Mesenchymal stem cell (in vitro differentiated cells and primary cell): Measurements from ENCODE around the gene HOXC12.

Experiments used
- DNase-seq: peaks from one replicate; pipeline ENCODE4 v3.0.0-alpha.2; 2013
- H2AFZ ChIP-seq: one replicate; pipeline ENCODE4 v1.6.1; 2013; ENCODE audit warnings: low read depth, mild to moderate bottlenecking, control low read depth, inconsistent platforms, low read length, moderate library complexity
- H2AK5ac ChIP-seq: 2 replicates; pipeline ENCODE4 v1.6.1; 2013; ENCODE audit warnings: low read length, moderate library complexity, mild to moderate bottlenecking, inconsistent platforms; ENCODE audit not compliant: severe bottlenecking
- H2BK120ac ChIP-seq: one replicate; pipeline ENCODE4 v1.6.1; 2013; ENCODE audit warnings: low read depth, mild to moderate bottlenecking, inconsistent platforms, low read length, moderate library complexity
- H2BK12ac ChIP-seq, 2 experiments: one replicate each; pipeline ENCODE4 v1.6.1; 2013; ENCODE audit warnings: inconsistent platforms in 2 of 2, low read length in 2 of 2, mild to moderate bottlenecking in 2 of 2, moderate library complexity in 2 of 2, control low read depth in 1 of 2
- H2BK15ac ChIP-seq: one replicate; pipeline ENCODE4 v1.6.1; 2013; ENCODE audit warnings: mild to moderate bottlenecking, low read depth, inconsistent platforms; ENCODE audit not compliant: poor library complexity, severe bottlenecking
- H2BK5ac ChIP-seq: 2 replicates; pipeline ENCODE4 v1.6.1; 2013; ENCODE audit warnings: low read depth, mild to moderate bottlenecking, low read length, control low read depth, inconsistent platforms; ENCODE audit not compliant: poor library complexity, severe bottlenecking
- H3K14ac ChIP-seq, 2 experiments: one replicate each; pipeline ENCODE4 v1.6.1; 2013; ENCODE audit warnings: inconsistent platforms in 2 of 2, low read length in 2 of 2, control low read depth in 1 of 2, mild to moderate bottlenecking in 1 of 2, moderate library complexity in 1 of 2
- H3K18ac ChIP-seq, 2 experiments: one replicate each; pipeline ENCODE4 v1.6.1; 2013; ENCODE audit warnings: inconsistent platforms in 2 of 2, low read length in 2 of 2, control low read depth in 1 of 2, low read depth in 1 of 2, mild to moderate bottlenecking in 1 of 2
- H3K23ac ChIP-seq, 2 experiments: one replicate each; pipeline ENCODE4 v1.6.1; 2013; ENCODE audit warnings: inconsistent platforms in 2 of 2, low read length in 2 of 2, mild to moderate bottlenecking in 2 of 2, moderate library complexity in 2 of 2, control low read depth in 1 of 2
- H3K27ac ChIP-seq: 2 replicates; pipeline ENCODE4 v1.5.1; 2013; ENCODE audit warnings: mild to moderate bottlenecking, moderate library complexity, low read length, control low read depth, inconsistent platforms; ENCODE audit not compliant: poor library complexity, severe bottlenecking
- H3K27me3 ChIP-seq, 2 experiments: 2 replicates each; pipeline versions ENCODE4 v1.6.1 to v1.7.0; 2013; ENCODE audit warnings: low read length in 2 of 2, mild to moderate bottlenecking in 2 of 2, moderate library complexity in 2 of 2, control low read depth in 1 of 2, inconsistent platforms in 1 of 2; ENCODE audit not compliant: control insufficient read depth in 1 of 2, insufficient read depth in 1 of 2
- H3K36me3 ChIP-seq, 2 experiments: 2 replicates each; pipeline versions ENCODE4 v1.6.1 to v1.7.0; 2013; ENCODE audit warnings: low read length in 2 of 2, control low read depth in 1 of 2, inconsistent platforms in 1 of 2, low read depth in 1 of 2, mild to moderate bottlenecking in 1 of 2; ENCODE audit not compliant: insufficient read depth in 2 of 2, control insufficient read depth in 1 of 2
- H3K4ac ChIP-seq, 2 experiments: one replicate each; pipeline ENCODE4 v1.6.1; 2013; ENCODE audit warnings: inconsistent platforms in 2 of 2, low read length in 2 of 2, mild to moderate bottlenecking in 2 of 2, moderate library complexity in 2 of 2, control low read depth in 1 of 2, low read depth in 1 of 2
- H3K4me1 ChIP-seq: 2 replicates; pipeline ENCODE4 v1.6.1; 2013; ENCODE audit warnings: low read depth, low read length, control low read depth; ENCODE audit not compliant: control insufficient read depth, insufficient read depth
- H3K4me2 ChIP-seq: 2 replicates; pipeline ENCODE4 v1.6.1; 2013; ENCODE audit warnings: low read length, mild to moderate bottlenecking, inconsistent platforms; ENCODE audit not compliant: poor library complexity, severe bottlenecking
- H3K4me3 ChIP-seq, 2 experiments: 2 replicates each; pipeline versions ENCODE4 v1.5.1 to v1.7.0; 2013; ENCODE audit warnings: low read length in 2 of 2, mild to moderate bottlenecking in 2 of 2, control low read depth in 1 of 2, low read depth in 1 of 2; ENCODE audit not compliant: insufficient read depth in 1 of 2
- H3K79me1 ChIP-seq: replicated peaks from 2 replicates; pipeline ENCODE4 v1.6.1; 2013; ENCODE audit warnings: mild to moderate bottlenecking, control low read depth, low read length, inconsistent platforms; ENCODE audit not compliant: poor library complexity, severe bottlenecking
- H3K9ac ChIP-seq: 2 replicates; pipeline ENCODE4 v1.7.0; 2013; ENCODE audit warnings: mild to moderate bottlenecking, low read length, moderate library complexity
- H3K9me3 ChIP-seq: 2 replicates; pipeline ENCODE4 v1.7.0; 2013; ENCODE audit warnings: mild to moderate bottlenecking, low read length; ENCODE audit not compliant: control insufficient read depth
- H4K8ac ChIP-seq: one replicate; pipeline ENCODE4 v1.6.1; 2013; ENCODE audit warnings: inconsistent platforms, mild to moderate bottlenecking, low read length, moderate library complexity
- H4K91ac ChIP-seq: one replicate; pipeline ENCODE4 v1.6.1; 2013; ENCODE audit warnings: mild to moderate bottlenecking, low read length, inconsistent platforms
- WGBS: methylation state at CpG from one replicate; pipeline ENCODE4 v1.1.7; 2013; ENCODE audit warnings: mixed read lengths; 5-methylcytosine and 5-hydroxymethylcytosine counted together

The HOXC12 gene

DNA sequence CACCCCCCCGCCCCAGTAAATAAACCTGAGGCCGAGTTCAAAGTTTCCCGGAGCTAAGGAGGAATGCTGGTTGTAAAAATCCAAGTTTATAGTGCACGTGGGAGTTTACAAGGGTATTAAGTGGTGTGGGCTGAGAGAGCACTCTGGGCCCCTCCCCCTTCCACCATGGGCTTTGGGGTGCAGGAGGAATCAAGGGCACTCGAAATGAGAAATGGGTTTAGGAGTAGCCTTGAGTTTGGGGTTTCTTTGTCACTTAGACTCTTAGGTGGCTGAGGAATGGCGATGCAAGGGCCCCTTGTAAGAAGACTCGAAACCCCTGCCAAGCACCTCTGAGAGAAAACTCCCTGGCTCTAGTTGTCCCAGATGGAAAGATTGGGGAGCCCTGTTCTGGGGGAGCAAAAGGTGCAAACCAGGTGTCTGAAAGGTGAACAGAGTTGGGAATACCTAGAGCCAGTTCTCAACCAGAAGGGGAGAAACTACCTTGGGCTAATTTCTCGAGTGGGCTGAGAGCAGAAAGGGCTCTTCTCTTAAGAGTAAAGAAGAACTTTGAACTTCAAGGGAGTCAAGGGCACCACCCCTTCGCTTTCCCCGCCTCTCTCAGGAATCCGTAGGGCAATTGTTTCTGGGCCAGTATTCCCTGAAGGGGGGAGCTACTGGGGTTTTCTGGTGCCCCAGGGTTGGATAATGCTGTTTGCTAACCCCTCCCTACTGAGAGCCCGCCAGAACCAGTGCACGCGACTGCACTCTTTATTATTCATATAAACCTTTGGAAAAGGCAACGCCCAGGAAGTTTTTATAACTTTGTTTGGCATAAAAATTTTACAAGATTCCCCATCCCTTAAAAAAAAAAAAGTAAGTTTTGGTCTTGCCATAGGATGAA lies 24.0 kb downstream of the HOXC12 start:
- no peak for DNase-seq
- H3K9me3 ChIP-seq: no peaks in the 10 kb centered on the region
- peaks cover 40 to 91% of the 10 kb centered on the region in 2 experiments for H3K27me3 ChIP-seq
- H3K79me1 ChIP-seq: peaks cover 1% of the 10 kb centered on the region
- H2BK120ac ChIP-seq: no peak overlapping the region
- no peak overlapping the region for H3K4me3 ChIP-seq
- 32% methylated on average over 9 of the region's 15 CpGs for WGBS
- H4K91ac ChIP-seq: no peak overlapping the region
- no peak overlapping the region for H3K27ac ChIP-seq
- H2BK12ac ChIP-seq: no peak overlapping the region
- no peak overlapping the region for H3K4ac ChIP-seq
- no peak overlapping the region for H2AK5ac ChIP-seq
- no peak overlapping the region for H4K8ac ChIP-seq
- H3K9ac ChIP-seq: no peak overlapping the region
- H2BK15ac ChIP-seq: no peak overlapping the region
- H3K36me3 ChIP-seq: no peaks in the 10 kb centered on the region
- H3K23ac ChIP-seq: no peak overlapping the region
- H3K18ac ChIP-seq: no peak overlapping the region
- H3K4me1 ChIP-seq: peaks cover 16% of the 10 kb centered on the region
- no peak overlapping the region for H2AFZ ChIP-seq
- no peak overlapping the region for H2BK5ac ChIP-seq
- no peak overlapping the region for H3K14ac ChIP-seq
- H3K4me2 ChIP-seq: no peak overlapping the region

- no peak overlapping the region for H2BK120ac ChIP-seq
- H3K4me2 ChIP-seq: no peak overlapping the region
- no peak overlapping the region for H3K18ac ChIP-seq
- H3K4me3 ChIP-seq: peak overlapping the region in 1 of 2 experiments; percentile 30
- H3K4ac ChIP-seq: no peak overlapping the region
- no peak overlapping the region for H2BK5ac ChIP-seq
- H3K4me1 ChIP-seq: peaks cover 11% of the 10 kb centered on the region
- no peak overlapping the region for H3K23ac ChIP-seq
- no peak overlapping the region for H3K14ac ChIP-seq
- 37% methylated on average over 4 of the region's 7 CpGs for WGBS
- DNase-seq: no peak
- H2AK5ac ChIP-seq: no peak overlapping the region
- H4K8ac ChIP-seq: no peak overlapping the region
- H3K36me3 ChIP-seq: no peaks in the 10 kb centered on the region
- no peak overlapping the region for H2BK15ac ChIP-seq
- H3K27me3 ChIP-seq: peaks cover 40 to 88% of the 10 kb centered on the region in 2 experiments
- H4K91ac ChIP-seq: no peak overlapping the region
- H3K9me3 ChIP-seq: no peaks in the 10 kb centered on the region
- H3K9ac ChIP-seq: peak overlapping the region; percentile 81
- peaks cover 1% of the 10 kb centered on the region for H3K79me1 ChIP-seq
- H3K27ac ChIP-seq: no peak overlapping the region
- H2BK12ac ChIP-seq: no peak overlapping the region
- no peak overlapping the region for H2AFZ ChIP-seq
Observed at GRCh38 chr12:53980104-53980801, 25.6 kb downstream of the HOXC12 start.

- Histone ChIP-seq H3K79me1 (peaks cover 1% of the 10 kb centered on the region), H3K27me3 (peaks cover 33 to 81% of the 10 kb centered on the region in 2 experiments), H3K4me3 (peak overlapping the region in 1 of 2 experiments; percentile 30), H2AFZ (no peak overlapping the region), H2AK5ac (no peak overlapping the region), H3K18ac (no peak overlapping the region), H4K91ac (no peak overlapping the region), H2BK15ac (no peak overlapping the region), H2BK120ac (no peak overlapping the region), H3K36me3 (no peaks in the 10 kb centered on the region), H2BK12ac (no peak overlapping the region), H3K4me1 (peaks cover 11% of the 10 kb centered on the region), H3K9ac (peak overlapping the region; percentile 81), H3K4me2 (no peak overlapping the region), H4K8ac (no peak overlapping the region), H3K23ac (no peak overlapping the region), H3K9me3 (no peaks in the 10 kb centered on the region), H2BK5ac (no peak overlapping the region), H3K14ac (no peak overlapping the region), H3K27ac (no peak overlapping the region), H3K4ac (no peak overlapping the region)
- DNase-seq: no peak
- WGBS: 44% methylated on average over 14 of the region's 15 CpGs
Observed at GRCh38 chr12:53980802-53981496, 26.2 kb downstream of the HOXC12 start.
